Testis (tissue), 5 donors: Measurements from ENCODE around the gene MGAT5B. TPM values are rescaled to one million over a fixed set of nuclear protein-coding genes. Genes with fewer than 3 reads are reported as not detected.

Source experiments
- DNase-seq: peaks from one replicate; pipeline ENCODE4 v3.0.0-alpha.2; 2019
- H3K27ac ChIP-seq, 2 donors: fragments of 200-600 bp; sonication (generic); one replicate each; pipeline ENCODE4 v1.5.1; 2019
- H3K27me3 ChIP-seq: fragments of 200-600 bp; sonication (generic); one replicate; pipeline ENCODE4 v1.5.1; 2019
- H3K36me3 ChIP-seq: fragments of 200-600 bp; sonication (generic); one replicate; pipeline ENCODE4 v1.5.1; 2017; ENCODE audit warnings: low read depth; ENCODE audit errors: missing control alignments
- H3K4me1 ChIP-seq: fragments of 200-600 bp; sonication (generic); one replicate; pipeline ENCODE4 v1.5.1; 2019
- H3K4me3 ChIP-seq, 2 donors: fragments of 200-600 bp; sonication (generic); one replicate each; pipeline ENCODE4 v1.5.1; 2017 to 2019
- H3K9me3 ChIP-seq: fragments of 200-600 bp; sonication (generic); one replicate; pipeline ENCODE4 v1.5.1; 2017
- CTCF ChIP-seq, 3 experiments: fragments of 450-650 bp in 2 of 3; fragments of 200-600 bp in 1 of 3; sonication (generic) in 1 of 3; IDR thresholded peaks; one replicate each; pipeline ENCODE4 v1.5.1; 2016 to 2019; ENCODE audit warnings: antibody characterized with exemption in 3 of 3, mild to moderate bottlenecking in 2 of 3, moderate library complexity in 1 of 3
- POLR2A ChIP-seq: fragments of 450-650 bp; IDR thresholded peaks from one replicate; pipeline ENCODE4 v1.6.1; 2017; ENCODE audit warnings: antibody characterized with exemption, mild to moderate bottlenecking, moderate library complexity
- WGBS, 2 donors: methylation state at CpG; one replicate each; pipeline ENCODE4 v1.1.5; 2018; 5-methylcytosine and 5-hydroxymethylcytosine counted together
- intact Hi-C: fragments of 100-400 bp; cut with DNase I; formaldehyde crosslinking; loops from one replicate; pipeline ENCODE4 v1.15.1; 2023; ENCODE audit warnings: low total_unique reads
- long read RNA-seq, 2 donors: transcript quantifications; one replicate each; lab custom pipeline, GENCODE V29; 2026
- polyA plus RNA-seq: library from polyadenylated mRNA; stranded (reverse); fragments of 350-450 nt; fragmentation: Illumina TruSeq; extraction: RNeasy Lipid Tissue Mini Kit (QIAGEN cat#74804); gene quantifications from one replicate; pipeline ENCODE4 v1.2.3, GENCODE V29; 2014; ENCODE audit warnings: low read depth, low replicate concordance; ENCODE audit not compliant: insufficient read depth
- total RNA-seq, 2 donors: library from RNA; depleted of rRNA; stranded (reverse); fragments of >200 nt; gene quantifications; one replicate each; pipeline ENCODE4 v1.2.3, GENCODE V29; 2016

The MGAT5B gene
- total RNA-seq: 10 to 100 TPM in 1 of 2 donors, 1 to 10 TPM in 1; 9.0 to 10.9 TPM
- 4.6 TPM for polyA plus RNA-seq
- long read RNA-seq, donor 1: 0 reads
- long read RNA-seq, donor 2: 0 reads

- no peaks in the 10 kb centered on the region for H3K9me3 ChIP-seq
- no peaks in the 10 kb centered on the region for H3K36me3 ChIP-seq
- H3K4me3 ChIP-seq: peak within 1 kb of the TSS; percentile 29 to 32
- H3K4me1 ChIP-seq: no peaks in the 10 kb centered on the region
- no peak within 1 kb of the TSS for H3K27ac ChIP-seq
- peak; percentile 83 for DNase-seq
- intact Hi-C loops: loop anchor here (5.0 to 10.0 kb wide), 2 partner anchors 184 to 377 kb away; no protein-coding TSS in a partner anchor
- TF ChIP-seq CTCF (IDR thresholded peaks at IDR 0.05) (peak; percentile 79 to 90 (median 83)), POLR2A (no peak)
- H3K27me3 ChIP-seq: peaks cover 5% of the 10 kb centered on the region
- 1% methylated on average over 30 of the region's 76 CpGs; no CpG with 5 or more reads in 1 of the 2 donors for WGBS, 2 donors
Observed at GRCh38 chr17:76868176-76868668, at the start of gene MGAT5B. MGAT5B (plus strand) TSS chr17:76868404; CDS start chr17:76869030, 626 bp downstream.

- no peak overlapping the region for H3K27ac ChIP-seq
- H3K4me3 ChIP-seq: no peak overlapping the region
- H3K27me3 ChIP-seq: no peaks in the 10 kb centered on the region
- no peaks in the 10 kb centered on the region for H3K36me3 ChIP-seq
- DNase-seq: no peak
- intact Hi-C loops: no loop called here
- WGBS, 2 donors: 43% methylated on average over 1 of the region's 1 CpG; no CpG with 5 or more reads in 1 of the 2 donors
- H3K4me1 ChIP-seq: no peaks in the 10 kb centered on the region
- TF ChIP-seq CTCF (IDR thresholded peaks at IDR 0.05) (no peak), POLR2A (no peak)
- H3K9me3 ChIP-seq: no peaks in the 10 kb centered on the region
Observed at GRCh38 chr17:76820039-76820438, 48.2 kb upstream of the MGAT5B start.

- WGBS, 2 donors: 84 to 86% methylated on average over 1 to 4 of the region's 4 CpGs
- DNase-seq: no peak
- no peaks in the 10 kb centered on the region for H3K36me3 ChIP-seq
- no peak overlapping the region for H3K27ac ChIP-seq
- intact Hi-C loops: no loop called here
- H3K9me3 ChIP-seq: no peaks in the 10 kb centered on the region
- no peak overlapping the region for H3K4me3 ChIP-seq
- no peaks in the 10 kb centered on the region for H3K27me3 ChIP-seq
- H3K4me1 ChIP-seq: no peaks in the 10 kb centered on the region
- TF ChIP-seq POLR2A: no peak
- no peak for TF ChIP-seq CTCF (IDR thresholded peaks at IDR 0.05)
Observed at GRCh38 chr17:76820561-76820960, 47.6 kb upstream of the MGAT5B start.

GRCh38 chr17:76822184-76822778, 45.9 kb upstream of the MGAT5B start:
- intact Hi-C loops: no loop called here
- 79 to 82% methylated on average over 6 to 7 of the region's 7 CpGs for WGBS, 2 donors

More at GRCh38 chr17:76822184-76822778, 45.9 kb upstream of the MGAT5B start:
- Histone ChIP-seq H3K27me3 (no peaks in the 10 kb centered on the region), H3K9me3 (no peaks in the 10 kb centered on the region), H3K36me3 (no peaks in the 10 kb centered on the region), H3K4me3 (no peak overlapping the region), H3K27ac (no peak overlapping the region), H3K4me1 (no peaks in the 10 kb centered on the region)
- TF ChIP-seq CTCF (IDR thresholded peaks at IDR 0.05) (no peak), POLR2A (no peak)
- DNase-seq: no peak
